IMR-90 (cell line): Measurements from ENCODE around the gene ENTREP3. TPM values are rescaled to one million over a fixed set of nuclear protein-coding genes. Genes with fewer than 3 reads are reported as not detected.
"Not testable (repeated sequence)": the region's sequence is repeated elsewhere in the genome, so short reads cannot be mapped to it uniquely, and the experiment has no call there.

Experiments
- ATAC-seq: fragments of 200-7000 bp; cut with Tn5 transposase; 2 replicates; pipeline ENCODE4 v1.9.1; 2020; ENCODE audit warnings: low read depth, mild to moderate bottlenecking, moderate library complexity
- BruUV-seq: library from RNA; stranded (reverse); fragments of 400-500 nt; replicated peaks from 2 replicates; lab custom pipeline; 2021; lab: Mats Ljungman, UMichigan
- CTCF ChIA-PET: fragments of 300-600 bp; formaldehyde crosslinking; extraction: SDS; loops from one replicate; lab custom pipeline; 2021; ENCODE audit warnings: antibody characterized with exemption; lab: Yijun Ruan, JAX
- POLR2A ChIA-PET: fragments of 300-600 bp; sonication (Branson Sonifier 250); formaldehyde crosslinking; loops from one replicate; lab custom pipeline; 2022; ENCODE audit warnings: antibody characterized with exemption; ENCODE audit not compliant: unreplicated experiment; lab: Charles Lee
- DNase-seq: peaks from one replicate; pipeline ENCODE4 v3.0.0; 2013
- H2AFZ ChIP-seq: replicated peaks from 2 replicates; pipeline ENCODE3; 2013; ENCODE audit warnings: low read length, mild to moderate bottlenecking; ENCODE audit not compliant: poor library complexity
- H2AK5ac ChIP-seq: 2 replicates; pipeline ENCODE4 v1.6.1; 2013; ENCODE audit warnings: low read depth, low read length, inconsistent platforms
- H2AK9ac ChIP-seq: replicated peaks from 2 replicates; pipeline ENCODE3; 2013; ENCODE audit warnings: mild to moderate bottlenecking, low read depth, low read length, moderate library complexity; ENCODE audit not compliant: poor library complexity
- H2BK120ac ChIP-seq: 2 replicates; pipeline ENCODE4 v1.6.1; 2013; ENCODE audit warnings: low read depth, low read length, inconsistent platforms
- H2BK15ac ChIP-seq: 3 replicates; pipeline ENCODE4 v1.6.1; 2013; ENCODE audit warnings: low read depth, low read length, inconsistent platforms
- H2BK20ac ChIP-seq: 2 replicates; pipeline ENCODE4 v1.6.1; 2013; ENCODE audit warnings: low read depth, mild to moderate bottlenecking, inconsistent platforms, low read length, moderate library complexity
- H2BK5ac ChIP-seq: 2 replicates; pipeline ENCODE4 v1.6.1; 2013; ENCODE audit warnings: mild to moderate bottlenecking, low read depth, low read length, inconsistent platforms; ENCODE audit not compliant: poor library complexity, severe bottlenecking
- H3K14ac ChIP-seq: replicated peaks from 2 replicates; pipeline ENCODE4 v1.6.1; 2013; ENCODE audit warnings: low read depth, low read length, inconsistent platforms
- H3K18ac ChIP-seq: 2 replicates; pipeline ENCODE4 v1.6.1; 2013; ENCODE audit warnings: low read depth, low read length, control low read depth
- H3K23ac ChIP-seq: 2 replicates; pipeline ENCODE4 v1.6.1; 2013; ENCODE audit warnings: low read depth, low read length, inconsistent platforms
- H3K27ac ChIP-seq: 2 replicates; pipeline ENCODE4 v1.5.1; 2013; ENCODE audit warnings: mild to moderate bottlenecking, control low read depth, low read length; ENCODE audit not compliant: insufficient read depth
- H3K27me3 ChIP-seq: 2 replicates; pipeline ENCODE4 v1.6.1; 2013; ENCODE audit warnings: low read length; ENCODE audit not compliant: control insufficient read depth, insufficient read depth
- H3K36me3 ChIP-seq: 2 replicates; pipeline ENCODE4 v1.6.1; 2013; ENCODE audit warnings: low read length, mixed read lengths; ENCODE audit not compliant: control insufficient read depth, insufficient read depth
- H3K4ac ChIP-seq: 2 replicates; pipeline ENCODE4 v1.6.1; 2013; ENCODE audit warnings: low read depth, low read length, inconsistent platforms
- H3K4me1 ChIP-seq: 2 replicates; pipeline ENCODE4 v1.6.1; 2013; ENCODE audit warnings: low read length, mixed read lengths; ENCODE audit not compliant: control insufficient read depth, insufficient read depth
- H3K4me2 ChIP-seq: 2 replicates; pipeline ENCODE4 v1.6.1; 2013; ENCODE audit warnings: low read depth, mild to moderate bottlenecking, control low read depth, low read length, moderate library complexity
- H3K4me3 ChIP-seq: 2 replicates; pipeline ENCODE4 v1.5.1; 2013; ENCODE audit warnings: low read depth, mild to moderate bottlenecking, control low read depth, low read length, moderate library complexity; ENCODE audit not compliant: insufficient read depth
- H3K56ac ChIP-seq: 2 replicates; pipeline ENCODE4 v1.6.1; 2013; ENCODE audit warnings: low read length, inconsistent platforms; ENCODE audit not compliant: insufficient read depth; ENCODE audit errors: extremely low read depth
- H3K79me1 ChIP-seq, 2 experiments: 2 replicates each; pipeline ENCODE4 v1.6.1; 2013; ENCODE audit warnings: low read length in 2 of 2, inconsistent platforms in 1 of 2, low read depth in 1 of 2
- H3K9ac ChIP-seq: 2 replicates; pipeline ENCODE4 v1.6.1; 2013; ENCODE audit warnings: low read depth, low read length, control low read depth
- H3K9me1 ChIP-seq: 2 replicates; pipeline ENCODE4 v1.6.1; 2013; ENCODE audit warnings: low read length, inconsistent platforms; ENCODE audit not compliant: insufficient read depth
- H3K9me3 ChIP-seq: 2 replicates; pipeline ENCODE4 v1.6.1; 2013; ENCODE audit warnings: low read length; ENCODE audit not compliant: control insufficient read depth, insufficient read depth
- H4K20me1 ChIP-seq: 2 replicates; pipeline ENCODE4 v1.6.1; 2013; ENCODE audit warnings: low read length, inconsistent platforms; ENCODE audit not compliant: insufficient read depth
- H4K5ac ChIP-seq: 2 replicates; pipeline ENCODE4 v1.6.1; 2013; ENCODE audit warnings: mild to moderate bottlenecking, low read depth, low read length, control low read depth
- H4K8ac ChIP-seq, 2 experiments: 2 replicates each; pipeline ENCODE4 v1.6.1; 2013; ENCODE audit warnings: low read depth in 2 of 2, low read length in 2 of 2, control low read depth in 1 of 2, inconsistent platforms in 1 of 2
- H4K91ac ChIP-seq: 2 replicates; pipeline ENCODE4 v1.6.1; 2013; ENCODE audit warnings: low read depth, low read length, inconsistent platforms; ENCODE audit not compliant: insufficient read depth
- WGBS, 2 experiments: methylation state at CpG; one replicate each; pipeline versions ENCODE4 v1.1.5 to v1.1.7; 2013; ENCODE audit warnings: missing lambda C conversion rate in 2 of 2; ENCODE audit not compliant: insufficient read length in 1 of 2; ENCODE audit errors: extremely low coverage in 2 of 2; 5-methylcytosine and 5-hydroxymethylcytosine counted together
- dilution Hi-C: fragments of 300-500 bp; cut with HindIII; formaldehyde crosslinking; loops from one replicate; pipeline ENCODE4 v1.14.3; 2018; ENCODE audit warnings: low sequenced_read_pairs; ENCODE audit not compliant: unreplicated experiment
- in situ Hi-C: fragments of 300-500 bp; cut with MboI; formaldehyde crosslinking; loops from 3 replicates; pipeline ENCODE4 v1.14.3; 2019; ENCODE audit warnings: low sequenced_read_pairs, inconsistent platforms, mixed read lengths
- intact Hi-C: fragments of 100-400 bp; cut with micrococcal nuclease; formaldehyde crosslinking; loops from 2 replicates; pipeline ENCODE4 v1.10.0; 2022
- polyA plus RNA-seq, 3 experiments: library from polyadenylated mRNA; depleted of rRNA; stranded (reverse); fragments of >200 nt; gene quantifications; 2 replicates each; pipeline ENCODE4 v1.2.3, GENCODE V29; 2012; ENCODE audit warnings: low replicate concordance in 1 of 3
- total RNA-seq: library from RNA; depleted of rRNA; stranded (reverse); fragments of >200 nt; gene quantifications from 2 replicates; pipeline ENCODE4 v1.2.3, GENCODE V29; 2012

The ENTREP3 gene
- total and polyA plus RNA-seq, 2 of the 4 experiments (the other 2 are of a cell fraction) = 1.4 to 23.8 TPM

GRCh38 chr1:155220211-155220965, 34.9 kb downstream of the ENTREP3 start:
- H2AK9ac ChIP-seq, H3K27me3 ChIP-seq, CTCF ChIA-PET, H3K9me1 ChIP-seq, POLR2A ChIA-PET, intact Hi-C loops, H3K23ac ChIP-seq, H4K5ac ChIP-seq, H3K27ac ChIP-seq, H3K9me3 ChIP-seq, H3K4me2 ChIP-seq, H2BK120ac ChIP-seq, H2BK15ac ChIP-seq, BruUV-seq, H3K14ac ChIP-seq, dilution Hi-C loops, H3K36me3 ChIP-seq, in situ Hi-C loops, H4K20me1 ChIP-seq, H2BK20ac ChIP-seq, H2AFZ ChIP-seq, H2AK5ac ChIP-seq, H3K18ac ChIP-seq, H4K91ac ChIP-seq, H3K9ac ChIP-seq, DNase-seq, H3K56ac ChIP-seq, H3K4ac ChIP-seq, H3K4me3 ChIP-seq, H2BK5ac ChIP-seq, ATAC-seq: not testable (repeated sequence)
- peaks cover 10 to 27% of the 10 kb centered on the region in 2 experiments for H3K79me1 ChIP-seq
- H3K4me1 ChIP-seq = peaks cover 15% of the 10 kb centered on the region
- peak overlapping the region; percentile 61 to 95; a peak in 1 of 4 replicates for H4K8ac ChIP-seq
- no CpG with 5 or more reads among the region's 10 CpGs for WGBS, 2 experiments
